Stimulated activated naive CD8-positive, alpha-beta T cell treated with anti-CD3 and anti-CD28 coated beads, Interleukin-15, amount 100 ng/mL, for 72 hours (primary cell): ENCODE results near the gene L3MBTL2.
"Not testable (repeated sequence)": the region's sequence is repeated elsewhere in the genome, so short reads cannot be mapped to it uniquely, and the experiment has no call there.

ENCODE experiments used
- ATAC-seq: fragments of 150-1000 bp; cut with Tn5 transposase; 2 replicates; pipeline ENCODE4 v1.10.0; 2021; ENCODE audit warnings: mild to moderate bottlenecking, moderate library complexity
- DNase-seq, 2 donors: peaks; one replicate each; pipeline ENCODE4 v3.0.0; 2021 to 2022
- H3K27ac Mint-ChIP-seq, 2 donors: one replicate each; pipeline ENCODE4 v1.8.0; 2022; ENCODE audit warnings: mild to moderate bottlenecking in 2 of 2, mixed read lengths in 2 of 2, moderate library complexity in 2 of 2
- H3K27me3 Mint-ChIP-seq: one replicate; pipeline ENCODE4 v1.8.0; 2022; ENCODE audit warnings: mixed read lengths
- H3K4me1 Mint-ChIP-seq: one replicate; pipeline ENCODE4 v1.8.0; 2022; ENCODE audit warnings: mild to moderate bottlenecking, mixed read lengths
- H3K4me3 Mint-ChIP-seq, 2 donors: one replicate each; pipeline ENCODE4 v1.8.0; 2022; ENCODE audit warnings: mild to moderate bottlenecking in 2 of 2, mixed read lengths in 2 of 2, moderate library complexity in 1 of 2
- H3K9me3 Mint-ChIP-seq, 2 donors: one replicate each; pipeline ENCODE4 v1.8.0; 2022; ENCODE audit warnings: mixed read lengths in 2 of 2

The L3MBTL2 gene

DNA sequence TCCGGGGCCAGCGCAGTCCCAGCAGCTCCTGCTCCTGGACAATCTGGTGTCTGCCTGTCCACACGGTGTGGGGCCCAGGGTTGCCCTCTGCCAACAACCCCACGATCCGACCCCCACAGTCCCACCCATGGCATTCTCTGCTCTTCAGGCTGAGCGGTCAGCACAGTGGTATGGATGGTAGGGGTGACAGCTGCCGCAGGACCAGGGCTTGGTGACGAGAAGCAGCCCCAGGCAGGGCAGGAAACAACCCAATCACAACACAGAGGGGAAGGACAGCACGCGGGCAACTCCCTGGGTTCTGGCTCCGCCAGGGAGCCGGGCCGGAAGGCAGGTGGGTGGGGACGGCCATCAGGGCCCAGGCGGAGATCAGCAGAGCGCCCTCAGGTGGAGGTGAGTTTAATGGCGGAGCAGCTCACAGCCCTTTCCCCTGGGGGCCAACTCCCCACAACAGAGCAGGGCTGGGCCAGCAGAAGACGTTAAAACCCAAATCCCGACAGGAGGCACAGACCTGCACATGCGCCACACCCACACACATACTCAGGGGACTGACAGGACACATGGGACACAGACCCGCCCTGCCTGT, 40.9 kb downstream of the L3MBTL2 start:
- Mint-ChIP-seq H3K27me3 (no peaks in the 10 kb centered on the region), H3K9me3 (no peaks in the 10 kb centered on the region), H3K4me3 (no peak overlapping the region), H3K4me1 (no peaks in the 10 kb centered on the region), H3K27ac (peak overlapping the region in 1 of 2 donors; percentile 71)
- ATAC-seq = peak; percentile 14
- no peak for DNase-seq

DNA sequence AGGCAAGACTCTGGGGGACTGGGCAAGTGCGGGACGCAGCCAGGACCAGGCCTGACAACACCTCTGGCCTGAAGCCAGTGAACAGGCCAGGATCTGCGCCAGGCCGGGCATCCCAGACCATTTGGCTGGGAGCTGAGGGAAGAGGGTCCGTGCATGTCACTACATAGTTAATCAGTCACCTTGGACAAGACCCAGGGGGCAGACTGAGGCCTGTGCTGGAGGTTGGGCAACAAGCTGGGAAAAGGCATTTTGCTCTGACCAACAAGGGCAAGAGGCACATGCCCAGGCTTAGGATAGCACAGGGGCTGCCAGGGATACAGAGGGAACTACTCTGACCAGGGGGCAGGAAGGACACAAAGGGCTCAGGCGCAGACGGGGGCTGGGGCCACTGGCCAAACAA, 42.6 kb downstream of the L3MBTL2 start:
- H3K4me3 Mint-ChIP-seq = no peak overlapping the region
- DNase-seq (no peak), ATAC-seq (no peak)
- H3K27ac Mint-ChIP-seq = no peak overlapping the region
- no peaks in the 10 kb centered on the region for H3K9me3 Mint-ChIP-seq
- no peaks in the 10 kb centered on the region for H3K27me3 Mint-ChIP-seq
- H3K4me1 Mint-ChIP-seq = no peaks in the 10 kb centered on the region

- peak overlapping the region in 1 of 2 donors; percentile 67 for H3K27ac Mint-ChIP-seq
- DNase-seq (no peak), ATAC-seq (no peak)
- no peaks in the 10 kb centered on the region for H3K4me1 Mint-ChIP-seq
- no peak overlapping the region for H3K4me3 Mint-ChIP-seq
- no peaks in the 10 kb centered on the region for H3K27me3 Mint-ChIP-seq
- no peaks in the 10 kb centered on the region for H3K9me3 Mint-ChIP-seq
These were observed 43.2 kb downstream of the L3MBTL2 start for GRCh38 chr22:41248314-41248713.

GRCh38 chr22:41248758-41249157, 43.6 kb downstream of the L3MBTL2 start:
- Mint-ChIP-seq H3K4me3 (no peak overlapping the region), H3K27me3 (no peaks in the 10 kb centered on the region), H3K4me1 (no peaks in the 10 kb centered on the region), H3K27ac (peak overlapping the region in 1 of 2 donors; percentile 67), H3K9me3 (no peaks in the 10 kb centered on the region)
- ATAC-seq = no peak
- DNase-seq = no peak

DNA sequence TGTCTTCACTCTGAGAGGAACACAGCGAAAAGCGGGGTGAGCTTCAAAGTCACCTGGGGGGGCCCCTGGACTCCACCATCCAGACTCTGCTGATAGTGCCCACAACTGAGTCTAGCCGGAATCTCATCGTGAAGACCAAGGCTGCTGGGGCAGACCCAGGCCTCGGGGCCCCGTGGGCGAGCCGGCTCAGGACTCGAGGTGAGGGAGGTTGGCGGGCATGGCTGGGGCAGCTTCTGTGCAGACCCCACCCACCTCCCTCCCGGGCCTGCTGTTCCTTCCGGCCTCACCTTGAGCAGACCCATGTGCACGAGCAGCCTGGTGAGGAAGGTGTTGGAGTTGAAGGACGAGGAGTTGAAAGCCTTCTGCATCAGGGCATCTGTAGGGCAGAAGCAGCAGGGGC, 44.3 kb downstream of the L3MBTL2 start:
- Mint-ChIP-seq H3K27ac (no peak overlapping the region), H3K27me3 (no peaks in the 10 kb centered on the region), H3K9me3 (no peaks in the 10 kb centered on the region), H3K4me1 (no peaks in the 10 kb centered on the region), H3K4me3 (no peak overlapping the region)
- DNase-seq (no peak), ATAC-seq (no peak)

DNA sequence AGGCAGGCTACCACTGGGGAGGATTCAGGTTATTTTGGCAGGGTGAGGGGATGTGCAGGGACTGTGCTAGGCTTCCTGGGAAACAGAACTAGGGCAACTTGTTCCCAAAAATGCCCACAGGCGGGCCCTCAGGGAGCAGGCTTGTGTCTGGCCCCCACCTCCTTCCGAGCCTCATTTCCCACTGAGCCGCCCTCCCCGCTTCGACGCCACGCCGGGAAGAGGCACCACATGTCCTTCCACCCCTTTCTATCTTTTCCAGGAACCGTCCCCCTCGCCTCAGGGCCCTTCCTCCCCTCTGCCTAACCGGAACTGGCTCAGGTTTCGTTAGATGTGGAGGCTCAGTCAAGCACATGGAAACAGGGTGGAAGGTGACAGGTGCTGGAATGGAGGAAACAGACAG, 45.0 kb downstream of the L3MBTL2 start:
- H3K27me3 Mint-ChIP-seq = no peaks in the 10 kb centered on the region
- DNase-seq (no peak), ATAC-seq (no peak)
- no peak overlapping the region for H3K4me3 Mint-ChIP-seq
- H3K4me1 Mint-ChIP-seq = no peaks in the 10 kb centered on the region
- no peak overlapping the region for H3K27ac Mint-ChIP-seq
- H3K9me3 Mint-ChIP-seq = no peaks in the 10 kb centered on the region

DNA sequence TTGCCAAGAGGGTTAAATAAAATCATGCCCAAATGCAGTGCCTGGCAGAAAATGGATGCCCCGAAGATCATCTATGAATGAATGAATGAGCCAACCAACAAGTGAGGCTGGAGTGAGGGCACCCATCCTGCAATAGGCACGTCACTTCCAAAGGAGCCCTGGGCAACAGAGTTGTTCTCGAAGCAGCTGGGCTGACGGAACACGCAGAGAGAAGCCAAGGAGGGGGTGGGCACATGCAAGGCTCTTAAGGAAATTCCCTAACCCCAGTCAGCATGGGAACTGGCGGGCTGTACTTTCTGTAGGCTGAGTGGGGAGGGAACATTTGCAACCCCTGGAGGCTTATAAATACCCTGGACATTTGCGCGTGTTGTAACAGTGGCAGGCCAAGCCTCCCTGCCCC, 47.3 kb downstream of the L3MBTL2 start:
- Mint-ChIP-seq H3K4me3 (no peak overlapping the region), H3K27ac (no peak overlapping the region), H3K4me1 (no peaks in the 10 kb centered on the region), H3K27me3 (no peaks in the 10 kb centered on the region), H3K9me3 (no peaks in the 10 kb centered on the region)
- ATAC-seq (no peak), DNase-seq (no peak)

DNA sequence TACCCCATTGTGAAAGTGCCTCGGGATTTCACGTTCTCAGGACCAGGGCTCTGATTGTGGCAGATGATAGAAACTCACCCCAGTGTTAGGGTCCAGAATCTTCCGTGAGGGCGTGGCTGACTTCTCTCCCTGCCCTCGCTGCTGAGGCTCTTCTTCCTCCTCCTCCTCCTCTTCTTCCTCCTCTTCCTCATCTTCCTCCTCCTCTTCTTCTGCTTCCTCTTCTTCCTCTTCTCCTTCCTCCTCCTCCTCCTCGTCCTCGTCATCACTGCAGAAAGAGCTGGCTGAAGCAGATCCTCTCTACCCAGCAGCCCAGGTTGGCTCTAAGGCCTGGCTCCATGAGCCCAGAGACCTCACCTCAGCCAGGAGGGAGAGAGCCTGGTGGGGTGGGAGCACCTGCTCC, 49.1 kb downstream of the L3MBTL2 start:
- Mint-ChIP-seq H3K4me3 (no peak overlapping the region), H3K4me1 (no peaks in the 10 kb centered on the region), H3K27ac (peak overlapping the region in 1 of 2 donors; percentile 27), H3K27me3 (no peaks in the 10 kb centered on the region), H3K9me3 (no peaks in the 10 kb centered on the region)
- DNase-seq (no peak), ATAC-seq (no peak)

DNA sequence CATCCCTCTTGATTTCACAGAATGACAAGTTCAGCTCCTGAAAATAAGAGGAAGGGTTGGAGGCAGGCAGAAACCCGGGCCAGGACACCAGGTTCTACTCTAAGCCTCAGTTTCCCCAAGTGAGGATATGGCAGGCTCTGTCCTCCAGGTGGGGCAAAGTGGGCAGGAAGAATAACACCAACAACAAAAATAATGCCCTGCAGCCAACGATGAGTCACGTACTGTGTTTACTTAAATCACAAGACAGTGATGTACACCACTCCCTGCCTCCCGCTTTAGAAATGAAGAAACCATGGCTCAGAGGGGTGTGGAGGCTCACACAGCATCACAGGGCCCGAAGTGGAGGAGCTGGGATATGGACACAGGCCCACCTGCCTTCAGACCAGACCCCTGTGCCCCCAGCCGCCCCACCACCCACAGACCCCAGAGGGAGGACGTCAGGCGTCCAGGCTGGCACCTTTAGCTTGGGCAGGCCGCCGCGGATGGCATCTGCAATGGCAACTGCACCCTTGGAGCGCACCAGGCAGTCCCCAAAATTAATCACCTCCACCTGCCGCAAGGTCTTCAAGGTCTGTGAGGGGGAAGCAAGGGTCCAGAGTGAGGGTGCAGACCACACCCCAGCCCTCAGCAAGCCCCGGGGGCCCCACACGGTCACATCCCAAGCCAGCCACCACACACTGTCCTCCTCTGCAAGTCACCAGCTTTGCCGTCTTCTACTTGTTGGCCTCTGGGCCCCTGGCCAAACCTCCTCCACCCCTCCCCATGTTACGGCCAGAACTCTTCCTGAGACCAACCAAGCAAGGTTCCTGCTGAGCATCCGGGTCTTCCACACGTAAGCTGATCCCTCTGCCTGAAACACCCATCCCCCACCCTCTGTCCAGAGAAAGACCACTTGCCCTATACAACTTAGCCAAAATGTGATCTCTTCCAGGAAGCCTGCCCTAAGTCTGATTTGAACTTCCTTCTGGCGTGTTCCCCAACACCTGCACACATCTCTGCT, 51.4 kb downstream of the L3MBTL2 start:
- Mint-ChIP-seq H3K4me1 (no peaks in the 10 kb centered on the region), H3K9me3 (no peaks in the 10 kb centered on the region), H3K27ac (peak overlapping the region; percentile 69 to 85), H3K4me3 (no peak overlapping the region), H3K27me3 (no peaks in the 10 kb centered on the region)
- ATAC-seq (no peak), DNase-seq (no peak)

- ATAC-seq (peak; percentile 12), DNase-seq (no peak)
- H3K9me3 Mint-ChIP-seq = no peaks in the 10 kb centered on the region
- no peak overlapping the region for H3K4me3 Mint-ChIP-seq
- H3K27ac Mint-ChIP-seq = peak overlapping the region in 1 of 2 donors; percentile 85
- no peaks in the 10 kb centered on the region for H3K27me3 Mint-ChIP-seq
- H3K4me1 Mint-ChIP-seq = no peaks in the 10 kb centered on the region
These were observed 52.6 kb downstream of the L3MBTL2 start for GRCh38 chr22:41257696-41258095.

- not testable (repeated sequence) for ATAC-seq, DNase-seq, H3K27ac Mint-ChIP-seq, H3K4me3 Mint-ChIP-seq, H3K9me3 Mint-ChIP-seq, H3K27me3 Mint-ChIP-seq, H3K4me1 Mint-ChIP-seq
These were observed 54.6 kb downstream of the L3MBTL2 start for GRCh38 chr22:41259756-41260155.

DNA sequence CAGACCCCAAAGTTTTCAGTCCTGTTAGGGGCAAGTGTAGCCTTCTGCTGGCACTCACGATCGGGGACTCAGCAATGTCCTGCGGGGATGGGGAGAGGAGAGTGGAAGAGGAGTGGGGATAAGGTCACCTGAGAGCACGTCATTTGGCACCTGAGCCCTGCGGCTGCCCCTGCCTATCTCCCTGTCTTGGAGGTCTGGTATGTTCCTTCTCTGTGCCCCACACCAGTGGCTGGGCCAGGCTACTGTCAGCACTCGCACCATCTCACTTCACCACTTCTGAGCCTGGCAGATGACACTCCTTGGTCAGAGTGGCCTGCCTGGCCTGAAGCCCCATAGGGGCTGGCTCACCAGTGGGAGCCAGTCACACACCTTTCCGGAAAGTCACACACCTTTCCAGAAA, 55.8 kb downstream of the L3MBTL2 start:
- ATAC-seq (no peak), DNase-seq (no peak)
- Mint-ChIP-seq H3K27ac (no peak overlapping the region), H3K9me3 (no peaks in the 10 kb centered on the region), H3K4me3 (no peak overlapping the region), H3K27me3 (no peaks in the 10 kb centered on the region), H3K4me1 (peaks cover 8% of the 10 kb centered on the region)

- Mint-ChIP-seq H3K9me3 (no peaks in the 10 kb centered on the region), H3K27me3 (no peaks in the 10 kb centered on the region), H3K4me3 (no peak overlapping the region), H3K27ac (no peak overlapping the region), H3K4me1 (peaks cover 8% of the 10 kb centered on the region)
- ATAC-seq = no peak
- DNase-seq = no peak
These were observed 56.6 kb downstream of the L3MBTL2 start for GRCh38 chr22:41261541-41262249.

- peak overlapping the region in 1 of 2 donors; percentile 48 for H3K27ac Mint-ChIP-seq
- H3K4me1 Mint-ChIP-seq = peaks cover 8% of the 10 kb centered on the region
- no peak overlapping the region for H3K4me3 Mint-ChIP-seq
- no peaks in the 10 kb centered on the region for H3K9me3 Mint-ChIP-seq
- no peaks in the 10 kb centered on the region for H3K27me3 Mint-ChIP-seq
- DNase-seq (no peak), ATAC-seq (no peak)
These were observed 57.2 kb downstream of the L3MBTL2 start for GRCh38 chr22:41262250-41262765.

GRCh38 chr22:41263704-41264103, 58.6 kb downstream of the L3MBTL2 start:
- Mint-ChIP-seq H3K4me1 (peaks cover 8% of the 10 kb centered on the region), H3K4me3 (no peak overlapping the region), H3K9me3 (no peaks in the 10 kb centered on the region), H3K27ac (peak overlapping the region in 1 of 2 donors; percentile 80), H3K27me3 (no peaks in the 10 kb centered on the region)
- ATAC-seq (no peak), DNase-seq (no peak)
